Limb (tissue), 2 donors: ENCODE data around the gene FOXN1.
"Not testable (repeated sequence)": the region's sequence is repeated elsewhere in the genome, so short reads cannot be mapped to it uniquely, and the experiment has no call there.

Source experiments
- DNase-seq, 2 donors: peaks; one replicate each; pipeline ENCODE4 v3.0.0-alpha.2; 2016; ENCODE audit errors: extremely low spot score in 2 of 2

FOXN1 gene

GRCh38 chr17:28505986-28506665, at the start of gene FOXN1:
FOXN1 (plus strand) TSS chr17:28506348; CDS start chr17:28523970, 17,622 bp downstream.
- no peak for DNase-seq

- DNase-seq, result no peak
These were observed 48.3 kb upstream of the FOXN1 start for GRCh38 chr17:28457890-28458289.

GRCh38 chr17:28458881-28459280, 47.3 kb upstream of the FOXN1 start:
- not testable (repeated sequence) for DNase-seq

- DNase-seq, result no peak
These were observed 45.2 kb upstream of the FOXN1 start for GRCh38 chr17:28460901-28461300.

GRCh38 chr17:28466001-28466400, 40.1 kb upstream of the FOXN1 start:
- DNase-seq, result no peak

GRCh38 chr17:28466521-28467048, 39.6 kb upstream of the FOXN1 start:
- DNase-seq, result no peak

GRCh38 chr17:28467456-28468025, 38.6 kb upstream of the FOXN1 start:
- DNase-seq, result no peak

- not testable (repeated sequence) for DNase-seq
These were observed 38.0 kb upstream of the FOXN1 start for GRCh38 chr17:28468033-28468735.

- no peak for DNase-seq
These were observed 37.4 kb upstream of the FOXN1 start for GRCh38 chr17:28468781-28469180.

- DNase-seq, result no peak
These were observed 36.8 kb upstream of the FOXN1 start for GRCh38 chr17:28469376-28469775.

- no peak for DNase-seq
These were observed 35.8 kb upstream of the FOXN1 start for GRCh38 chr17:28470266-28470913.

- DNase-seq, result no peak
These were observed 35.2 kb upstream of the FOXN1 start for GRCh38 chr17:28470914-28471366.

GRCh38 chr17:28471531-28472342, 34.4 kb upstream of the FOXN1 start:
- no peak for DNase-seq

- DNase-seq, result no peak
These were observed 33.2 kb upstream of the FOXN1 start for GRCh38 chr17:28472871-28473497.

- DNase-seq, result peak in 1 of 2 donors; percentile 14
These were observed 32.6 kb upstream of the FOXN1 start, which contains the start of gene SLC13A2 for GRCh38 chr17:28473542-28473941. SLC13A2 (plus strand) TSS chr17:28473644; CDS start chr17:28473713, 69 bp downstream.

GRCh38 chr17:28474111-28474531, 32.0 kb upstream of the FOXN1 start:
- peak in 1 of 2 donors; percentile 7 for DNase-seq

GRCh38 chr17:28475151-28475900, 30.8 kb upstream of the FOXN1 start:
- peak in 1 of 2 donors; percentile 3 for DNase-seq

- DNase-seq, result peak in 1 of 2 donors; percentile 3
These were observed 29.9 kb upstream of the FOXN1 start for GRCh38 chr17:28476076-28476865.

GRCh38 chr17:28477928-28478327, 28.2 kb upstream of the FOXN1 start:
- DNase-seq, result no peak
